H1 (cell line): Measurements from ENCODE around the gene KRT17. TPM values are rescaled to one million over a fixed set of nuclear protein-coding genes. Genes with fewer than 3 reads are reported as not detected.

Experiments
- CTCF ChIA-PET: fragments of 300-600 bp; sonication (Branson Sonifier 250); formaldehyde crosslinking; loops from one replicate; lab custom pipeline; 2021; ENCODE audit not compliant: partially characterized antibody; lab: Charles Lee
- POLR2A ChIA-PET: fragments of 300-600 bp; sonication (Branson Sonifier 250); formaldehyde crosslinking; loops from one replicate; lab custom pipeline; 2021; ENCODE audit warnings: inconsistent platforms; ENCODE audit not compliant: partially characterized antibody; lab: Charles Lee
- DNase-seq, 2 experiments: peaks; one replicate each; pipeline versions ENCODE4 v3.0.0 to v3.0.0-alpha.2; 2010 to 2022; ENCODE audit warnings: low spot score in 2 of 2, low read depth in 1 of 2, mixed read lengths in 1 of 2
- FAIRE-seq: peaks from 2 replicates; lab custom pipeline; 2011; peaks lifted over from hg19 to GRCh38; lab: Jason Lieb, UNC
- H2AFZ ChIP-seq: 2 replicates; pipeline ENCODE4 v1.8.1; 2012; ENCODE audit warnings: low read length, inconsistent platforms
- H2AK5ac ChIP-seq: 2 replicates; pipeline ENCODE4 v1.6.1; 2013; ENCODE audit warnings: low read depth, low read length
- H2BK120ac ChIP-seq: replicated peaks from 2 replicates; pipeline ENCODE3; 2013; ENCODE audit warnings: low read depth, low read length, inconsistent platforms
- H2BK12ac ChIP-seq: 2 replicates; pipeline ENCODE4 v1.6.1; 2013; ENCODE audit warnings: low read depth, low read length
- H2BK15ac ChIP-seq: 2 replicates; pipeline ENCODE4 v1.6.1; 2013; ENCODE audit warnings: low read length
- H2BK20ac ChIP-seq: 2 replicates; pipeline ENCODE4 v1.6.1; 2013; ENCODE audit warnings: low read length
- H2BK5ac ChIP-seq: 2 replicates; pipeline ENCODE4 v1.6.1; 2013; ENCODE audit warnings: low read depth, low read length
- H3K14ac ChIP-seq: 2 replicates; pipeline ENCODE4 v1.6.1; 2013; ENCODE audit warnings: inconsistent platforms; ENCODE audit not compliant: insufficient read length
- H3K18ac ChIP-seq: 2 replicates; pipeline ENCODE4 v1.6.1; 2013; ENCODE audit warnings: low read length; ENCODE audit errors: extremely low read depth
- H3K23ac ChIP-seq: 2 replicates; pipeline ENCODE4 v1.6.1; 2013; ENCODE audit warnings: inconsistent platforms; ENCODE audit not compliant: insufficient read length
- H3K23me2 ChIP-seq: 2 replicates; pipeline ENCODE4 v1.6.1; 2013; ENCODE audit warnings: low read depth, low read length
- H3K27ac ChIP-seq: 2 replicates; pipeline ENCODE4 v1.6.1; 2011; ENCODE audit warnings: low read depth, low read length, inconsistent platforms
- H3K27me3 ChIP-seq, 4 experiments: replicated peaks in 1 of 4; 1 replicate in 1 of 4; 2 replicates in 3 of 4; pipeline versions ENCODE4 v1.6.1 to v1.8.1; 2011 to 2013; ENCODE audit warnings: low read length in 3 of 4, mild to moderate bottlenecking in 3 of 4, inconsistent platforms in 2 of 4, mixed read lengths in 2 of 4, moderate library complexity in 1 of 4; ENCODE audit not compliant: control insufficient read depth in 3 of 4, insufficient read depth in 3 of 4; ENCODE audit errors: extremely low read depth in 1 of 4
- H3K36me3 ChIP-seq, 4 experiments: 2 replicates each; pipeline versions ENCODE4 v1.6.1 to v1.8.1; 2011 to 2013; ENCODE audit warnings: mild to moderate bottlenecking in 4 of 4, low read length in 3 of 4, moderate library complexity in 2 of 4, control low read depth in 1 of 4, inconsistent platforms in 1 of 4; ENCODE audit not compliant: insufficient read depth in 4 of 4, control insufficient read depth in 2 of 4
- H3K4ac ChIP-seq: replicated peaks from 2 replicates; pipeline ENCODE3; 2013; ENCODE audit warnings: low read length, low read depth, mixed read lengths, inconsistent platforms; ENCODE audit not compliant: insufficient read length
- H3K4me1 ChIP-seq, 4 experiments: replicated peaks in 1 of 4; 1 replicate in 1 of 4; 2 replicates in 3 of 4; pipeline versions ENCODE4 v1.6.1 to v1.8.1; 2011 to 2013; ENCODE audit warnings: low read length in 3 of 4, inconsistent platforms in 2 of 4, mixed read lengths in 1 of 4; ENCODE audit not compliant: insufficient read depth in 4 of 4, control insufficient read depth in 3 of 4
- H3K4me2 ChIP-seq, 2 experiments: 2 replicates each; pipeline versions ENCODE4 v1.6.1 to v1.8.1; 2011 to 2013; ENCODE audit warnings: low read depth in 2 of 2, low read length in 2 of 2, control low read depth in 1 of 2, inconsistent platforms in 1 of 2, mild to moderate bottlenecking in 1 of 2; ENCODE audit not compliant: insufficient read depth in 1 of 2
- H3K4me3 ChIP-seq, 4 experiments: fragments of 200-600, 300-600 bp in 1 of 4; sonication (generic), shearing (Covaris generic), sonication (Bioruptor Twin) in 1 of 4; 2 replicates each; pipeline versions ENCODE4 v1.5.1 to v1.8.1; 2011 to 2016; ENCODE audit warnings: low read length in 4 of 4, low read depth in 3 of 4, control low read depth in 2 of 4, inconsistent platforms in 2 of 4, mild to moderate bottlenecking in 2 of 4, mixed read lengths in 1 of 4, moderate library complexity in 1 of 4; ENCODE audit not compliant: insufficient read depth in 2 of 4; ENCODE audit errors: extremely low read depth in 1 of 4
- H3K56ac ChIP-seq: replicated peaks from 2 replicates; pipeline ENCODE3; 2013; ENCODE audit warnings: low read depth, mild to moderate bottlenecking, mixed read lengths, low read length, inconsistent platforms; ENCODE audit not compliant: insufficient read length
- H3K79me1 ChIP-seq: 2 replicates; pipeline ENCODE4 v1.6.1; 2013; ENCODE audit warnings: low read depth, low read length, control low read depth
- H3K79me2 ChIP-seq, 2 experiments: 2 replicates each; pipeline versions ENCODE4 v1.6.1 to v1.8.1; 2012 to 2013; ENCODE audit warnings: low read length in 2 of 2, mild to moderate bottlenecking in 2 of 2, inconsistent platforms in 1 of 2; ENCODE audit not compliant: insufficient read depth in 2 of 2, control insufficient read depth in 1 of 2
- H3K9ac ChIP-seq, 4 experiments: replicated peaks in 1 of 4; 1 replicate in 1 of 4; 2 replicates in 3 of 4; pipeline versions ENCODE4 v1.6.1 to v1.8.1; 2011 to 2013; ENCODE audit warnings: low read depth in 3 of 4, low read length in 3 of 4, control low read depth in 2 of 4, mild to moderate bottlenecking in 2 of 4, moderate library complexity in 2 of 4, inconsistent platforms in 1 of 4; ENCODE audit errors: extremely low read depth in 1 of 4
- H3K9me3 ChIP-seq, 2 experiments: 2 replicates each; pipeline versions ENCODE4 v1.6.1 to v1.8.1; 2012 to 2013; ENCODE audit warnings: mild to moderate bottlenecking in 2 of 2, moderate library complexity in 2 of 2, control low read depth in 1 of 2, inconsistent platforms in 1 of 2, low read depth in 1 of 2, low read length in 1 of 2, mixed read lengths in 1 of 2; ENCODE audit not compliant: insufficient read depth in 2 of 2
- H4K20me1 ChIP-seq, 2 experiments: replicated peaks in 1 of 2; 2 replicates each; pipeline versions ENCODE3 to v1.8.1; 2011 to 2013; ENCODE audit warnings: inconsistent platforms in 2 of 2, low read length in 2 of 2, mild to moderate bottlenecking in 1 of 2; ENCODE audit not compliant: insufficient read depth in 2 of 2, control insufficient read depth in 1 of 2
- H4K5ac ChIP-seq: 2 replicates; pipeline ENCODE4 v1.6.1; 2013; ENCODE audit warnings: low read length, low read depth, mixed read lengths, inconsistent platforms; ENCODE audit not compliant: insufficient read length
- H4K8ac ChIP-seq: 2 replicates; pipeline ENCODE4 v1.8.0; 2013; ENCODE audit warnings: mild to moderate bottlenecking, moderate library complexity, low read length, inconsistent platforms; ENCODE audit not compliant: insufficient read depth; ENCODE audit errors: extremely low read depth
- H4K91ac ChIP-seq: replicated peaks from 2 replicates; pipeline ENCODE3; 2013; ENCODE audit warnings: low read length, mixed read lengths, inconsistent platforms; ENCODE audit not compliant: insufficient read length
- ATF3 ChIP-seq: IDR thresholded peaks from 2 replicates; pipeline ENCODE4 v1.6.1; 2011; ENCODE audit warnings: low read depth, mild to moderate bottlenecking, low read length; ENCODE audit not compliant: insufficient read depth
- BRCA1 ChIP-seq: IDR thresholded peaks from 2 replicates; pipeline ENCODE4 v1.6.1; 2012; ENCODE audit warnings: low read depth, low read length, improper control_type of control experiment
- CBX5 ChIP-seq: fragments of 300-800, 300-1000 bp; sonication (generic); IDR thresholded peaks from 2 replicates; pipeline ENCODE4 v1.7.1; 2016; ENCODE audit warnings: antibody characterized with exemption, low read length, low read depth
- CEBPB ChIP-seq: IDR thresholded peaks from 2 replicates; pipeline ENCODE4 v1.6.1; 2012; ENCODE audit warnings: low read depth, low read length
- E2F6 ChIP-seq: IDR thresholded peaks from 2 replicates; pipeline ENCODE4 v1.6.1; 2012; ENCODE audit warnings: inconsistent platforms
- MAX ChIP-seq: IDR thresholded peaks from 2 replicates; pipeline ENCODE4 v1.6.1; 2012; ENCODE audit warnings: inconsistent platforms
- NANOG ChIP-seq: IDR thresholded peaks from 2 replicates; pipeline ENCODE4 v1.6.1; 2011; ENCODE audit warnings: low read length, low read depth, mild to moderate bottlenecking, inconsistent platforms; ENCODE audit not compliant: insufficient read depth, poor library complexity, severe bottlenecking
- POU5F1 ChIP-seq: IDR thresholded peaks from 2 replicates; pipeline ENCODE4 v1.6.1; 2011; ENCODE audit warnings: low read depth, mild to moderate bottlenecking, low read length, moderate library complexity
- RAD21 ChIP-seq, 2 experiments: IDR thresholded peaks in 1 of 2; conservative IDR thresholded peaks in 1 of 2; 2 replicates each; pipeline ENCODE4 v1.6.1; 2011; ENCODE audit warnings: low read depth in 2 of 2, low read length in 2 of 2, improper control_type of control experiment in 1 of 2, inconsistent platforms in 1 of 2, mild to moderate bottlenecking in 1 of 2, moderate library complexity in 1 of 2
- SP1 ChIP-seq: IDR thresholded peaks from 2 replicates; pipeline ENCODE4 v1.6.1; 2011; ENCODE audit warnings: low read depth, low read length
- SRF ChIP-seq: IDR thresholded peaks from 2 replicates; pipeline ENCODE4 v1.6.1; 2011; ENCODE audit warnings: mild to moderate bottlenecking, low read depth, low read length, moderate library complexity
- TAF7 ChIP-seq: optimal IDR thresholded peaks from 2 replicates; pipeline ENCODE3; 2011; ENCODE audit warnings: low read depth, mild to moderate bottlenecking, inconsistent platforms, low read length, moderate library complexity, borderline replicate concordance
- TBP ChIP-seq: IDR thresholded peaks from 2 replicates; pipeline ENCODE4 v1.6.1; 2011; ENCODE audit warnings: low read depth, low read length, improper control_type of control experiment
- WGBS, 2 experiments: shearing (Covaris generic) in 1 of 2; methylation state at CpG; one replicate each; pipeline versions ENCODE4 v1.1.6 to v1.1.7; 2013 to 2015; ENCODE audit warnings: low lambda C conversion rate in 2 of 2, mixed read lengths in 2 of 2, inconsistent platforms in 1 of 2, low coverage in 1 of 2, missing lambda C conversion rate in 1 of 2; ENCODE audit not compliant: insufficient replicate concordance in 2 of 2, insufficient coverage in 1 of 2, insufficient read length in 1 of 2; ENCODE audit errors: extremely low coverage in 1 of 2, missing lambda C conversion rate in 1 of 2; 5-methylcytosine and 5-hydroxymethylcytosine counted together
- polyA plus RNA-seq, 7 experiments: library from polyadenylated mRNA; depleted of rRNA in 3 of 7; stranded (reverse) in 5 of 7; unstranded in 2 of 7; fragments of >200 nt in 5 of 7; fragments of 200-250 nt in 2 of 7; gene quantifications; 1 replicate in 5 of 7; 2 replicates in 1 of 7; 4 replicates in 1 of 7; pipeline versions ENCODE4 v1.2.1 to v1.2.3, GENCODE V29; 2011 to 2013; ENCODE audit warnings: missing spikeins in 2 of 7, mixed read lengths in 2 of 7
- total RNA-seq: library from RNA; stranded (reverse); fragmentation: NEBNext Ultra II Directional; extraction: Animal tissue kit (Norgen Biotek cat#: 25700); gene quantifications from 2 replicates; pipeline ENCODE4 v1.2.1, GENCODE V29; 2021

Gene KRT17
- total and polyA plus RNA-seq, 2 of the 8 experiments (the other 6 are each of a cell fraction or from before 2014, with no cell fraction given), result 0.50 to 0.95 TPM

- Histone ChIP-seq H3K4ac (no peak overlapping the region), H3K9ac (no peak overlapping the region), H3K9me3 (no peaks in the 10 kb centered on the region), H4K8ac (no peak overlapping the region), H3K36me3 (no peaks in the 10 kb centered on the region), H4K20me1 (no peaks in the 10 kb centered on the region), H3K27me3 (no peaks in the 10 kb centered on the region), H3K27ac (no peak overlapping the region), H3K4me3 (no peak overlapping the region), H2BK12ac (no peak overlapping the region), H3K23me2 (no peaks in the 10 kb centered on the region), H4K91ac (no peak overlapping the region), H3K23ac (no peak overlapping the region), H2BK20ac (no peak overlapping the region), H3K4me2 (no peak overlapping the region), H2AFZ (no peak overlapping the region), H3K18ac (no peak overlapping the region), H3K14ac (no peak overlapping the region), H2BK5ac (no peak overlapping the region), H4K5ac (no peak overlapping the region), H2AK5ac (no peak overlapping the region), H3K79me1 (no peaks in the 10 kb centered on the region), H2BK120ac (no peak overlapping the region), H3K4me1 (peaks cover 0 to 3% (median 2%) of the 10 kb centered on the region in 4 experiments; a peak in 3 of 7 replicates), H3K56ac (no peak overlapping the region), H2BK15ac (no peak overlapping the region), H3K79me2 (no peaks in the 10 kb centered on the region)
- no peak for FAIRE-seq
- ChIA-PET CTCF (interaction anchor here (0.6 to 14.5 kb wide), 6 partner anchors 11 to 160 kb away, joined by 3 to 103 read pairs (median 10); no protein-coding TSS in a partner anchor), POLR2A (interaction anchor here (1.5 kb wide), 1 partner anchor 40 kb away, joined by 3 read pairs; no protein-coding TSS in a partner anchor)
- no peak for DNase-seq
- 94% methylated on average over 2 of the region's 2 CpGs; no CpG with 5 or more reads in 1 of the 2 experiments for WGBS, 2 experiments
- no peak for TF ChIP-seq CBX5
- no peak for TF ChIP-seq TBP
- no peak for TF ChIP-seq TAF7
- no peak for TF ChIP-seq ATF3
- TF ChIP-seq POU5F1, result no peak
- TF ChIP-seq CEBPB, result no peak
- no peak for TF ChIP-seq MAX
- no peak for TF ChIP-seq E2F6
- TF ChIP-seq RAD21 (IDR thresholded peaks at IDR 0.05 in 1 of 2, conservative IDR thresholded peaks at IDR 0.05 in 1 of 2; ENCODE audit: low read depth in 2 of 2, low read length in 2 of 2), result no peak
- no peak for TF ChIP-seq BRCA1
- TF ChIP-seq SP1, result no peak
- no peak for TF ChIP-seq NANOG
- TF ChIP-seq SRF, result no peak
Measured at GRCh38 chr17:41621916-41622315, 2.5 kb downstream of the KRT17 start.
